Erythroblast (primary cell): ENCODE results near the gene NUTM2F.
"Not testable (repeated sequence)": the region's sequence is repeated elsewhere in the genome, so short reads cannot be mapped to it uniquely, and the experiment has no call there.

Source experiments
- DNase-seq, 2 experiments: peaks; one replicate each; lab custom pipeline; 2025; lab: John Stamatoyannopoulos, UW
- GATA1 ChIP-seq: IDR thresholded peaks from 2 replicates; pipeline ENCODE4 v1.6.1; 2011; ENCODE audit warnings: low read depth, mild to moderate bottlenecking, control low read depth, low read length, moderate library complexity
- POLR2A ChIP-seq: IDR thresholded peaks from 2 replicates; pipeline ENCODE4 v1.6.1; 2011; ENCODE audit warnings: mild to moderate bottlenecking, low read length

The NUTM2F gene

DNA sequence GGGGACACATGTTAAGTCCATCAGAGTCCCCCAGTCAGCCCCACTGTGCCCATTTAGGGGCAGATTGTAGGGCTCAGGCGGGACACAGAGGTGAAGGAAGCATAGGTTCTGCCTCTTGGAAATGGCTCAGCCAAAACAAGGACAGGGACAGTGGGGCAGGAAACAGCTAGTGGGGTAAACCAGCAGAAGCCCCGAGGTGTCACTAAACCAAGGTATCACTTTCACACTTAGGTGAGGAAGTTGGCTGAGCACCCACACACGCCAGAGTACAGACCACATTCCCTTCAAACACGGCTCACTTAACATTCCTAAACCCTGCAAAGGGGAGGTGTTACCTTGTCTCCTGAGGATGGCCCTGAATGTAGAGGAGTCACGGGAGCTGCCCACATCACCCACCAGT is 12.2 kb downstream of the NUTM2F start:
- not testable (repeated sequence) for DNase-seq

DNA sequence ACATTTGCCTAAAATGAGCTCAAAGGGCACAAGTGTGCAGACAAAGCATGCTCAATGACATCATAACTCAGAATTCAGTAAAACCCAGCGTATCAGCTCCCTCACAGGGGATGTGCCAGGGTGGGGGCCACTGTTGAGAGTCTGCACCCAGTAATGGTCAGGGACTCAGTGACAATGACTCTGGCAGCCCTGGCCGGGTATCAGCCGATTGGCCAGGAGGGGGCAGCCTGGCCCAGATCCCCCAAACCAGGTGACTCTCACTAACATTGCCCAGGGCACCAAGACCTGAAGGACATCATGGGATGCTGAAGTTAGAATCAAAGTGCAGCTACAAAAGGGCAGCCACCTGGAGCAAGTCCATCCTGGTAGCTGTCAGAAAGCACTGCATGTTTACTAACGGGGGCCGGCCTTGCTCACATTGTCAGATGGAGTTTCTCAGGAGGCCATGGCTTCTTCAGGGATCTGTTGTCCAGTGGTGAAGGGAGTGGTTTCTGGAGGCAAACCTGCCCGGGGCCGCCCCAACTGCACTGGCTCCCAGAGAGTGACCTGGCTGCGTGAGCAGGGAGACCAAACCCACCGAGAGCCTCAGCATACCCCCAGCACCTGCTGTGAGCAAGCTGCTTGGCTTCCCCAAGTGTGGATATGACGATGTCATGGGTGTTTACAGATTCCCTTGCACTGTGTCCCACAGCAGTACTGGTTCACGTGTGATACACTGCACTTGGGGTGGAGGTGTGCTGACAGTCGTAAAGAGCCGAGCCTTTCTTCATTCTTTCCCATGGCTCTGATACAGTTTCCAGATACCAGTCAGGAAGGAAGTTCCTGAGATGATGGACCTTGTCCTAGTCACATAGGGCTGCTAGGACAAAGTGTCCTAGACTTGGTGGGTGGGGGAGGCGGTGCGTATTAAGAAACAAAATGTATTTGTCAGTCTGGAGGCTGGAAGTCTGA is 13.1 kb downstream of the NUTM2F start:
- not testable (repeated sequence) for DNase-seq

DNA sequence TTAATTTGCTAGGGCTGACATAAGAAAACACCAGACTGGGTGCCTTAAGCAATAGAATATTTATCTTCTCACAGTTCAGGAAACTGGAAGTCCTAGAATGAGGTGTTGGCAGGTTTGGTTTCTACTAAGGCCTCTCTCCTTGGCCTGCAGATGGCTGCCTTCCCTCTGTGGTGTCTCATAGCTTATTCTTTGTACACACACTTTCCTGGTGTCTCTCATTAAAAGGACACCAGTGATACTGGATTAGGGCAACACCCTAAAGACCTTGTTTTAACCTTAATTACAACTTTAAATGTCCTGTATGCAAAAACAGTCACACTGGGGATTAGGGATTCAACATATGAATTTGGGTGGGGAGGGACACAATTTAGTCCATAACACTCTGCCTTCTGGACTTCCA is 25.1 kb downstream of the NUTM2F start:
- DNase-seq: no peak
- TF ChIP-seq POLR2A: no peak
- TF ChIP-seq GATA1: no peak

DNA sequence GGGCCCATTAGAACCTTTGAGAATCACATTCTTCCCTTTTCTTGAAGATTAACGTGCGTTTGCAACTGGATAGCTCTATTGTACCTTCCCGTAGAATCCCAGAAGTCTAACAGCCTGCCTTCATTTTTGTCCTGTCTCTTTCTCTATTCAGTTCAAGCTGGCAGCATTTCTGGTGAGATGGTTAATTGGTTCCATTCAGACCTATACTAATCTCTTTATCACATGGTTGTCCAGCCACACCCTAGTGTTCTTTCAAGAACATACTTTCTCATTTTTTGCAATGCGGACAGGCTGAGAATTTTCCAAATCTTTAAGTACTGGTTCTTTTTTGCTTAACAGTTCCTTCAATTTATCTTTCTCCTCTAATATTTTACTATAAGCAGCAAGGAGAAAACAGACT is 26.0 kb downstream of the NUTM2F start:
- no peak for TF ChIP-seq GATA1
- TF ChIP-seq POLR2A: no peak
- peak; percentile 10 to 23 for DNase-seq

DNA sequence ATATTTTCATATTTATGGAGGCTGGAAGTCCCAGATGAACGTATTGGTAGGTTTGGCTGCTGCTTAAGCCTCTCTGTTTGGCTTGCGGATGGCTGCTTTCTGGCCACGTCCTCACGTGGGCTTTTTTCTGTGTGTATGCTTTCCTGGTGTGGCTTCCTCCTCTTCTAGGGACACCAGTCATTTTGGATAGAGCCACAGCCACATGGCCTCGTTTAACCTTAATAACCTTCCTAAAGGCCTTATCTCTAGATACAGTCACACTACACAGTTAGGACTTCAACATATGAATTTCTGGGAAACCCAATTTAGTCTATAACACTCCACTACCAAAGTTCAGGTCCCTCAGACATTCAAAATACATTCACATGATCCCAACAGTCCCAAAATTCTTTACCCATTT is 26.9 kb downstream of the NUTM2F start:
- TF ChIP-seq GATA1 (no peak), POLR2A (no peak)
- DNase-seq: peak in 1 of 2 experiments; percentile 25

DNA sequence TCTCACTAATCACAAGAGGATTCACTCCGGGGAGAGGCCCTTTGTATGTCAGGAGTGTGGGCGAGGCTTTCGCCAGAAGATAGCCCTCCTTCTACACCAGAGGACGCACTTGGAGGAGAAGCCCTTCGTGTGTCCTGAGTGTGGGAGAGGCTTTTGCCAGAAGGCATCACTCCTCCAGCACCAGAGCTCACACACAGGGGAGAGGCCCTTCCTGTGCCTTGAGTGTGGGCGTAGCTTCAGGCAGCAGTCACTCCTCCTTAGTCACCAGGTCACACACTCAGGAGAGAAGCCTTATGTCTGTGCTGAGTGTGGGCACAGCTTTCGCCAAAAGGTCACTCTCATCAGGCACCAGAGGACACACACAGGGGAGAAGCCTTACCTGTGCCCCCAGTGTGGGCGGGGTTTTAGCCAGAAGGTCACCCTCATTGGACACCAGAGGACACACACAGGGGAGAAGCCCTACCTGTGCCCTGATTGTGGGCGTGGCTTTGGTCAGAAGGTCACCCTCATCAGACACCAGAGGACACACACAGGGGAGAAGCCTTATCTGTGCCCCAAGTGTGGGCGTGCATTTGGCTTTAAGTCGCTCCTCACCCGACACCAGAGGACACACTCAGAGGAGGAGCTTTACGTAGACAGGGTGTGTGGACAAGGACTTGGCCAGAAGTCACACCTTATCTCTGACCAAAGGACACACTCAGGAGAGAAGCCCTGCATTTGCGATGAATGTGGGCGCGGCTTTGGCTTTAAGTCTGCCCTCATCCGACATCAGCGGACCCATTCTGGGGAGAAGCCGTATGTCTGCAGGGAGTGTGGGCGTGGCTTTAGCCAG is 27.8 kb downstream of the NUTM2F start:
- TF ChIP-seq GATA1 (no peak), POLR2A (no peak)
- DNase-seq: peak; percentile 27 to 68

DNA sequence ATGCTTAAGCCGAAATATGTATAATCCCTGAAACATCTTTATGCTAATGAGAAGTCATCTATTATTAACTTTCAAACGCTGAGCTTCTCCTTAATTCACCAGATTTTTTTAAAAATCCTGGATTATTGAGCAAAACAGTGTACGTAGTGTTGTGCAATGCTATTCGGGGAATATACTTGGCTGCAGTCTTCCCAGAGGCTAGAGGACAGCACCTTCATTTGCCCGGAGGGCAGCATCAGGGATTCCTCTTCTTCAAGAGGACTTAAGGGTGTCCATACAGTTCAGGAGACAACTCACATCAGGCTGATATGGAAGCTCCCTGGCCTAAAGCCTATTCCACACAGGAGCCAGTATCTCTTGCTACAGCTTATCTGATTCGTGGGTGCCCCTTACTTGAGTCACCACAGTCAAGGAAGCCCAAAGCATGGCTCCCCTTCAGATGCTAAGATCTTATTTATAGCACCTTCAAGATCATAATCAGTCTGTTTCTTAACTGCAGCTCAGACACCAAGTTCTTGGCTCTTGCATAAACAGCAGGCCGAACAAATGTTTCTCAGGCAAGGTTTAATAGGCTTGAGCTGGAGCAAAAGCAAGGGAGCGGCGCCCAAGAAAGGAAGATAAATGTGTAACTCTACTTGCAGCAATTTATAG is 29.4 kb downstream of the NUTM2F start:
- DNase-seq: peak; percentile 20 to 34
- no peak for TF ChIP-seq GATA1
- TF ChIP-seq POLR2A: no peak

DNA sequence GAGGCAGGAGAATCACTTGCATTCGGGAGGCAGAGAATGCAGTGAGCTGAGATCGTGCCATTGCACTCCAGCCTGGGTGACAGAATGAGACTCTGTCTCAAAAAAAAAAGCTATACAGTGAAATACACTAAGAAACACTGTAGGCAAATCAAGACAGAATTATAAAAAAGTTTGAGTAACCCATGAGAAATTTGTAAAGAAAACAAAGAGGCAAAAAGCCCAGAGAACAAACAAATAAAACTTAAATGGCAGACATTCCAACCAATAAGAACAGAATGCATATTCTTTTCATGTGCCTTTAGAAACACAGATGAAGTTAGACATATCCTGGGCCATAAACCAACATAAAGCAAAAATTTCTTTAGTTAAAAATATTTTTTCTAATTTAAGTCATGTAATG is 38.8 kb downstream of the NUTM2F start:
- no peak for DNase-seq
- TF ChIP-seq POLR2A: no peak
- no peak for TF ChIP-seq GATA1

DNA sequence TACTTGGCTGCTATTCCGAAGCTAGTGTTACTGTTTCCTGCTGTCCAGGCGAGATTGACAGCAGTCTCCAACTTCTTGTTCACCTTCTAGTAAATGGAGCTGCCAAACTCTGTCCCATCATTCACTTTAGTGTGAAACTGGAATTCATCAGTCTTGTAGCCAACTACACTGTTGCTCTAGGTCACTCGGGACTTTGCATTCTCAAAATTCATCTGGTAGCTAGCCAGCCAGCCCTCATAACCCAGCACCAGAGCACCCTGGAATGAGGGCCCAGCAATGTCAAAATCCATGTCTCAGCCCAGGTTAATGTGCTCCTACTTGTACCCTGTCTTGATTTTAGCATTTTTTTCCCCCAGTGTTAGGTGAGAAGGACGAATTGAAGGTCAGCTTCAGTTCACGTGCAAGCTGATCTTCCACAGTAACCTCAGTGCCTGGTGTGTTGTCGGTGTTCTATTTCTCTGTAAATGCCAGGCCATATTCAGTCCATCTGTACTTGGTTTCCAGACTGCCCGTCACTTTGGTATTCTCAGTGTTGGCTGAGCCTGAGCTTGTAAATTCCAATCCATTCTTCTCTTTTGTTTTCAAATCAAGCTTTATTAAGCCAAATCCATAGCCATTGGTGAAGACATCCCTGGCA is 40.4 kb downstream of the NUTM2F start:
- TF ChIP-seq POLR2A: no peak
- TF ChIP-seq GATA1: no peak
- DNase-seq: no peak

DNA sequence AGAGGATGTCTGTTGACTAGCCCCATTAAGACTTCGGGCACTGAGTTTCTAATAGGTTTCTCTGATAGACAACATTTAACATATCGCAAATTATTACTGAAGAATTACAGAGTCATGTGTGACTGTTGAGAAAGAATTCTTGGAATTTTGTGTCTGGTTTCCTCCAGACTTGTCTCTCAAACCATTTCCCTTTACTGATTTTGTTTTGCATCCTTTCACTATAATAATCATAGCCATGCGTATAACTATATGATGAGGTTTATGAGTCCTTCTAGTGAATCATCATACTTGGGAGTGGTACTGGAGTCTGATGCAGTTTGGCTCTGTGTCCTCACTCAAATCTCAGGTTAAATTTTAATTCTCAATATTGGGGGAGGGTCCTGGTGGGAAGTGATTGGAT is 42.3 kb downstream of the NUTM2F start:
- TF ChIP-seq POLR2A (no peak), GATA1 (no peak)
- no peak for DNase-seq

DNA sequence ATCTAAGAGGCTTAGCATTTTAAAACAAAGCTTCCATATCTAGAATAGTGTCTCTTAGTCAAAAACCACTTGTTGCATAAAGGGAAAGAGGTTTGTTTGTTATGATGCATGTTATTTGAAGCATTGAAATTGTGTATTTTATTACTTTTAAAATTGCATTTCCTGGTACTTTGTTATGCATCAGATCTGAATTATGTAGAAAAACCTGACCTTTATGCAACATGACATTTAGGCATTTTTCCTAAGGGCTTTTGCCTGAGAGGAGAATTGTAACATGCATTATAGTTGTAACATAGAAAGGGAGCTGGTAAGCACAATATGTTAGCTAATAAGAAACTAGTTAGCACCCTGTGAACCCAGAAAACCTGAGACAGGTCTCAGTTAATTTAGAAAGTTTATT is 47.3 kb downstream of the NUTM2F start:
- DNase-seq: no peak
- no peak for TF ChIP-seq POLR2A
- no peak for TF ChIP-seq GATA1

DNA sequence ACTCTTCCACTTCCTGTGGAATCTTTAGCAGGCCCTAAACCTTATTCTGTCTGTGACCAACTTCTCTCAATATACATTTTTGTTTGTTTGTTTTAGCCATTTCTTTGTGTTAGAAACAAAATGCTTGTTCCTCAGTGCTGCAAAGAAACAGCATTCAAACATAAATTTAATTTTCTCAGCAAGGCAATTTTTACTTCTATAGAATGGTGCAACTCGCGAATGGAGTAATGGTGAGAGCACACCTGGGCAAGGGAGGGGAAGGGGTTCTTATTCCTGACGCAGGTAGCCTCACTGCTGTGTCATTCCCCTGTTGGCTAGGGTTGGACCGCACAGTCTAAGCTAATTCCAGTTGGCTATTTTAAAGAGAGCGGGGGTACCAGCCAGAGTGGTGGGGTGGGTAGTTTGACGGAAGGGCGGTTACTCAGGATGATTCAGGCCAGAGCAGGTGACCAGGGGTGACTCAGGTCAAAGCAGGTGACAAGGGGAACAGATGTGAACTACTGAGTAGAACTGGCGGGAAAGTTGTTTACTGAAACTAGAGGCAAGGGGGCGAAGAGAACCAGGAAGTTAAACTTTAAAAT is 47.9 kb downstream of the NUTM2F start:
- TF ChIP-seq GATA1: no peak
- TF ChIP-seq POLR2A: no peak
- DNase-seq: no peak

DNA sequence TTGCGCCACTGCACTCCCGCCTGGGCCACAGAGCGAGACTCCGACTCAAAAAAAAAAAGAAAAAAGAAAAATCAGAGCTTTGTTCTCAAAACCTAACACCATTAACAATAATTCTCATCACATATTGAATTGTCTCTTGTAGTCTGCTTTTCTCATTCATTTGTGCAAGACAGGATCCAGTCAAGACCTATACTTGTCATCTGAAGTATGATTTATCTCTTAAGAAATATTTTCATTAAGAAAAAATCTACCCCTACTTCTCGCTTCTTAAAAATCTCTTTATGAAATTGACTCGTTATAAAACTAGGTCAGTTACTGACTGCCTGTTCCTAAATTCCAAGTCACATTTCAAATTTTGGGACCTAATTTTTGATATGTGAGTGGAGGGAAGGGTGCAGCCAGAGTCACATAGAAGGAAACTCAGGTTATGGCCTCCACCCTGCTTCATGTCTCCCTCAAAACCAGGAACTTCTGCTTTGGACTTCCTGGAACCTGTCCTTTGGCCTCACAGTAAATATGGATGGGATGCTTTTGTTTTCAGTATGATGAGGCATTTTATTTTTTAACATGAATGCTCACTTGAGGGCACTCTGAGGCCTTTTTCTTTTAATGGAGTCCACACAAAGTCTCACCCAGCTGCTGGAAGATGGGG is 50.4 kb downstream of the NUTM2F start:
- TF ChIP-seq POLR2A (no peak), GATA1 (no peak)
- DNase-seq: no peak

DNA sequence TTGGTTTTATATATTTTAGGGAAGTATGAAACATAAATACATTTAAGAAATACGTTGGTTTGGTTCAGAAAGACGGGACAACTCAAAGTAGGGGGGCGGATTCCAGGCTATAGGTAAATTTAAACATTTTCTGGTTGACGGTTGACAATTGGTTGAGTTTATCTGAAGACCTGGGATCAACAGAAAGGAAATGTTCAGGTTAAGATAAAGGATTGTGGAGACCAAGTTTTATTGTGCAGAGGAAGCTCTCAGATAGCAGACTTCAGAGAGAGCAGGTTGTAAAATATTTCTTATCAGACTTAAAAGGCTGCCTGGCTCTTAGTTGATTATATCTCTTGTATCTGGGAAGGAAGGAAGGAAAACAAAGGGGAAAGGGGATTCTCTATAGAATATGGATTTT is 51.4 kb downstream of the NUTM2F start:
- peak in 1 of 2 experiments; percentile 26 for DNase-seq
